NCI-H128 (cell line): ENCODE data around the gene AQR.
A peak's percentile ranks its signal among the peaks of the same experiment; 100 is the strongest.
"Not testable (repeated sequence)": the region's sequence is repeated elsewhere in the genome, so short reads cannot be mapped to it uniquely, and the experiment has no call there.

Experiments
- DNase-seq: peaks from one replicate; lab custom pipeline; 2025; ENCODE audit not compliant: unreplicated experiment; lab: John Stamatoyannopoulos, UW

AQR gene

GRCh38 chr15:34969340-34970097, at the start of gene AQR:
AQR (minus strand) TSS chr15:34969742; CDS start chr15:34969613, 129 bp downstream.
- DNase-seq, result peak; percentile 83

- DNase-seq, result no peak
These were observed 44.7 kb upstream of the AQR start for GRCh38 chr15:35014241-35014640.

DNA sequence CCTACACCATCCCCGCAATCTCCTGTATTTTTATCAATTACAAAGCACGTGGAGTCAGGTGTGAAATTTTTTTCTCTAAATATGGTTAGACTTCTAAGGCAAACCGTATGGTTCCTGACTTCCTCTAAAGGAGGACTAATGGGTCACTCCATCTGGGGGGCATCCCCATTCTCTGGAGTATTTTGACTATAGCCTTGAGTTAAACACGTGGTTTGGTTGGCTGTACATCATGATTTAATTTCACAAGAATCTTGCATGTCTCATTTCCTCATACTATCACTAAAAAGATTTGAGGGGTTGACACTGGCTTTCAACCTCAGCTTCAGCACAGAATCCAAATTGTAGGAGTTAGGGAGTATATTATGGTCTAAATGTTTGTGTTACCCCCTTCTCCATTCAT, 43.8 kb upstream of the AQR start:
- no peak for DNase-seq

GRCh38 chr15:35007397-35007796, 37.9 kb upstream of the AQR start:
- DNase-seq, result no peak

DNA sequence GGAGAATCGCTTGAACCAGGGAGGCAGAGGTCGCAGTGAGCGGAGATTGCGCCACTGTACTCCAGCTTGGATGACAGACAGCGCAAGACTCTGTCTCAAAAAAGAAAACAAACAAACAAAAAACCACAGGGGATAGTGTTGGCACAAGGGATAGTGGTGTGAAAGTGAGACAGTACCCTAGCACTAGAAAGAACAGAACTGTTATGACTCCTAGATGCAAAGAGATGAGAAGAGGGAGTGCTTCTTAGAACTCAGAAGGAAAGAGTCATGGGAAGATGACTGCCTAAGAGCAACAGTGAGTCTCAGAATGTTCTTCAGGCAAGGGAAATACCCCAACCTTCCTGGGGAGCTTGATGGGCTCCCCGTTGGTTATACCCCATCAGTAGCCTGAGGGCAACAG, 36.4 kb upstream of the AQR start:
- no peak for DNase-seq

DNA sequence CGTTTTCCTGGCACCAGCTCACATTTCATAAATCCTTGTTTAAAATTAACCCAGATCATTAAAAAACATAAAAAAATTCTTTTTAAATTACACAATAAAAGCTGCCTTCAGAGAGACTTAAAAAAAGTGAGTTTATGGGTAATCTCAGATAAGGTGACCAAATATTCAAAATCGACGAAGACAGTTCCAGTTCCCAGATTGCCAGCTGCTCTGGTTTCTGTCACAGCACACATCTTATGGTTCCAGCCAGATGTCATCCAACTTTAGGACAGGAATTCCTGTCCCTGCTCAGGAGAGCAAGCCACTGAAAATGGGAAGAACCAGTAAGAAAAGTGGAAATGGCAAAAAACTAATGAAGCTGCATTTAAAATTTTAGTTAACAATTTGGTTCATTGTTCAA, 34.4 kb upstream of the AQR start:
- no peak for DNase-seq

GRCh38 chr15:35000511-35000910, 31.0 kb upstream of the AQR start:
- DNase-seq, result no peak

DNA sequence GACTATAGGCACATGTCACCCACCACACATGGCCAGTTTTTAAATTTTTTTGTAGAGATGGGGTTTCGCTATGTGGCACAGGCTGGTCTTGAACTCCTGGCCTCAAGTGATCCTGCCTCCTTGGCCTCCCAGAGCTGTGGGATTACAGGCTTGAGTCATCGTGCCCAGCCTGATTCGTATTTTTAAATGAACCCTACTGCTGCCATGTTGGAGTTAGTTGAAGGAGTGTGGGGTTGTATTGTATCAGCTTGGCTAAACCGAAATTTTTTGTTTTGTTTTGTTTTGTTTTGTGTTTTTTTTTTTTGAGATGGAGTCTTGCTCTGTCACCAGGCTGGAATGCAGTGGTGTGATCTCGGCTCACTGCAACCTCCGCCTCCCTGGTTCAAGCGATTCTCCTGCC, 30.4 kb upstream of the AQR start:
- DNase-seq, result no peak

DNA sequence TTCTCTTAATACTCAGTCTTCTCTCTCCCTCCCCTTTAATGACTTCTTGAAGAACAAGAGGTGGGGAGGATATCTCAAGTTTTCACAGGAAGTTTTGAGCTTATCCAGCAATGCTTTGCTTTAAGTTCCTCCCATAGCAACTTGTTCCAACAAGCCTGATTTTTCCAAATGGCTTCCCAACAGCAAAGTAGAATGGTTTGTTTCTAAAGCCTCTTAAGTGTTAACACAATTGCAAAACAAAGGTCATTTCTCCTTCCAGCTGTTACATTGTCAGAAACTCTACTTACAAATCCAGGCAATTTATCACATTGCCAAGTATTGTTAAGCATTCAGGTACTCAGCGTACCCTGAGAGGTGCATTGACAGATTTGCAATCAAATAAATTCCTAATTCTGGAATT, 25.4 kb upstream of the AQR start:
- no peak for DNase-seq

- DNase-seq, result no peak
These were observed 24.3 kb upstream of the AQR start for GRCh38 chr15:34993877-34994276.

DNA sequence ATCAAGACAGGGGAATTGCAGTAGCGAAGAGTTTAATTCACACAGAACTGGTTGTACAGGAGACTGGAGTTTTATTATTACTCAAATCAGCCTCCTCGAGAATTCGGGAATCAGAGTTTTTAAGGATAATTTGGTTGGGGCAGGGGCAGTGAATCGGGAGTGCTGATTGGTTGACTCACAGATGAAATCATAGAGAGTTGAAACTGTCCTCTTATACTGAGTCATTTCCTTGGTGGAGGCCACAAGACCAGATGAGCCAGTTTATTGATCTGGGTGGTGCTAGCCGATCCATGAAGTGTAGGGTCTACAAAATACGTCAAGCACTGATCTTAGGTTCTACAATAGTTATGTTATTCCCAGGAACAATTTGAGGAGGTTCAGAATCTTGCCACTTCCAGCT, 23.9 kb upstream of the AQR start:
- no peak for DNase-seq

GRCh38 chr15:34988027-34988902, 18.7 kb upstream of the AQR start, which contains the start of gene ZNF770:
ZNF770 (minus strand) TSS chr15:34988287; CDS start chr15:34983434, 4,853 bp downstream.
- DNase-seq, result peak; percentile 36

DNA sequence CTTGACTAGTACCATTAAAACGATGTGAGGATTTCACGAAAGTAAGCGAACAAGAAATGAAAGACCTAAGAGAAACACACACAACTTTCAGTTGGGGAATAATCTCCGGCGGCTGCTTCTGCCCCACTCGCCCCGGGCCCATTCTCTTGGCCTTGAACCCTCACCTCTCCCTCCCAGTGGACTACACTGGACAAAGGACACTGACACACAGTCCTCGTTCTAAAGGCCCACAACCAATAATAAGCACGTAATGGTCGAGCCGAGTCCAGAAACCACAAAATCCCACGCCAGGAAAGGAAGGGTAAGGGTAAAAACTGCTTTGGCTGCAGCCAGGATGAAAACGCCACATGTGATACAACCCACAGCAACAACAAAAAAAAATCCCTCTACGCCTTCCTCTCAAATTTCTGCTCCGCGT, 18.1 kb upstream of the AQR start:
- DNase-seq, result no peak

GRCh38 chr15:34986771-34987480, 17.4 kb upstream of the AQR start:
- no peak for DNase-seq

DNA sequence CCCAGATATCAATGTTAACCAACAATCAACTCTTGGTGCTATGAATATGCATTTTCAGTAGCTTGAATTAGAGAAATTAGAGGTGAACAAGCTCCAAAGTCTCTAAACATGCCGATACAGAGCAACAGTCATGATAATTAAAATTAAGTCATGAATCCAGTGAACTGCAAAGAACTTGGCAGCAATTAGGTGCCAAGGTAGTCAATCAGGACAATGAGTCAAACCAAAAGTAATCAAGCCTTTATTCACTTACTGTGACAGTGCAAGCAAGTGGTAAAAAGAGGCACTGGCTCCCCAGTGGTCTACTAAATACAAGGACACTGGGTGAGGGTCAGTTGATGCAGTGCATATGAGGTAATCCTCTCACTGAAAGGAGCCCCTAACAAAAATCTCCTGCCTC, 16.8 kb upstream of the AQR start:
- no peak for DNase-seq

- no peak for DNase-seq
These were observed 15.5 kb upstream of the AQR start for GRCh38 chr15:34984889-34985630.

DNA sequence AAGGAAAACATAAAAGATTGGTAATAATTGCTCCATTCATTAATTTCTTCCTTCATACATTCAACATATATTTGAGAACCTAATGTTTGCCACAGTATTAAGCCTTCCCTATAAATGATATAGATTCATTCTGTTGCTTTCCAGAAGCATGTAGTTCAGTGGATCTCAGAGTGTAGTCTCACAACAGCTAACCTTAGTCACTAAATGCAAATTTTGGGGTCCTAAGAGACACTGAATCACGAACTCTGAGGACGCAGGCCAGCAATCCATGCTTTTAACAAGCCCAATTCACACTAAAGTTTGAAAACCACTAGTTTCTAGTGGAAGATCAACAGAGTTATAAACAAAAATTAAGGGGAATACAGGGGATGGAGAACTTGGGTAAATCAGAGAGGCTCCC, 7.2 kb upstream of the AQR start:
- DNase-seq, result no peak

GRCh38 chr15:34976073-34976472, 6.5 kb upstream of the AQR start:
- DNase-seq, result no peak

DNA sequence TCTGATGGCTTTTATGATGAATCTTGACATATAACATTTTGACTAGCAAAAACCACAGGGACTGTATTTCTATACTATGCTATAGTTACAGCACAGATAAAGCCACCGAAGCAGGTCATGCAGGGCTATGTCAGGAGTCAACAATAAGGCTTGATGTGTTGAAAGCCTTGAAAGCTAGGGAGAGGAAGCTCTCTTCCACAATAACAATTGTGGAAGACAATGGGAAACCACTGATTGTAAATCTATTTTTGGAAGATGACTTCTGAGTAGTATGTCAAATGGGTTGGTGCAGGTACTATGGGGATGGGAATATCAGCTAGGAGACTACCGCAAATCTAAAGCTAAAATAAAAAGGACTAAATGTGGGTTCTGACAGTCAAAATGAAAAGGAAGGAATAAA, 4.0 kb upstream of the AQR start:
- no peak for DNase-seq

DNA sequence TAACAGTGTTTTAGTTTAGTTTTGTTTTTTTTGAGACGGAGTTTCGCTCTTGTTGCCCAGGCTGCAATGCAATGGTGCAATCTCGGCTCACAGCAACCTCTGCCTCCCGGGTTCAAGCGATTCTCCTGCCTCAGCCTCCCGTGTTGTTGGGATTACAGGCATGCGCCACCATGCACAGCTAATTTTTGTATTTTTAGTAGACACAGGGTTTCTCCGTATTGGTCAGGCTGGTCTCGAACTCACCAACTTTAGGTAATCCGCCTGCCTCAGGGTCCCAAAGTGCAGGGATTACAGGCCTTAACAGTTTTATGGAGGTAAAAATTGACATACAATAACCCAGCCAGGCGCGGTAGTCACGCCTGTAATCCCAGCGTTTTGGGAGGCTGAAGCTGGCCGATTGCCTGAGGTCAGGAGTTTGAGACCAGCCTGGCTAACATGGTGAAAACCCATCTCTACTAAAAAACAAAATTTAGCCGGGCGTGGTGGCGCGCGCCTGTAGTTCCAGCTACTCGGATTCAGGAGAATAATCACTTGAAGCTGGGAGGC, 629 bp upstream of the AQR start:
- not testable (repeated sequence) for DNase-seq

- no peak for DNase-seq
These were observed 5.3 kb downstream of the AQR start for GRCh38 chr15:34964277-34964676.
